ENCODE measurements around the gene THEM4.

The THEM4 gene

GRCh38 chr1:151934048-151934493, 24.8 kb upstream of the THEM4 start:
- peak; percentile 75 for TF ChIP-seq CTCF (IDR thresholded peaks at IDR 0.05; ENCODE audit: low read depth, low read length)
- TF ChIP-seq MYC (IDR thresholded peaks at IDR 0.05; ENCODE audit: low read depth, low read length) = no peak
- peak; percentile 71 for DNase-seq (ENCODE audit: low read depth)
- H3K4me3 ChIP-seq (ENCODE audit: low read depth, low read length) = no peak overlapping the region

- no peak overlapping the region for H3K4me3 ChIP-seq (ENCODE audit: low read depth, low read length)
- no peak for DNase-seq (ENCODE audit: low read depth)
- TF ChIP-seq POLR2A (IDR thresholded peaks at IDR 0.05; ENCODE audit: extremely low read depth, insufficient read length) (no peak), MYC (IDR thresholded peaks at IDR 0.05; ENCODE audit: low read depth, low read length) (no peak), MAX (IDR thresholded peaks at IDR 0.05; ENCODE audit: low read depth, low read length) (no peak), CTCF (IDR thresholded peaks at IDR 0.05; ENCODE audit: low read depth, low read length) (no peak)
Observed at GRCh38 chr1:151924691-151925587, 15.6 kb upstream of the THEM4 start.

GRCh38 chr1:151923422-151923821, 14.1 kb upstream of the THEM4 start:
- TF ChIP-seq POLR2A (IDR thresholded peaks at IDR 0.05; ENCODE audit: extremely low read depth, insufficient read length) = no peak
- TF ChIP-seq MAX (IDR thresholded peaks at IDR 0.05; ENCODE audit: low read depth, low read length) = no peak
- no peak for TF ChIP-seq MYC (IDR thresholded peaks at IDR 0.05; ENCODE audit: low read depth, low read length)
- TF ChIP-seq CTCF (IDR thresholded peaks at IDR 0.05; ENCODE audit: low read depth, low read length) = no peak
- DNase-seq (ENCODE audit: low read depth) = no peak
- no peak overlapping the region for H3K4me3 ChIP-seq (ENCODE audit: low read depth, low read length)

- TF ChIP-seq MAX (IDR thresholded peaks at IDR 0.05; ENCODE audit: low read depth, low read length) (no peak), MYC (IDR thresholded peaks at IDR 0.05; ENCODE audit: low read depth, low read length) (no peak), CTCF (IDR thresholded peaks at IDR 0.05; ENCODE audit: low read depth, low read length) (no peak), POLR2A (IDR thresholded peaks at IDR 0.05; ENCODE audit: extremely low read depth, insufficient read length) (no peak)
- H3K4me3 ChIP-seq (ENCODE audit: low read depth, low read length) = no peak overlapping the region
- no peak for DNase-seq (ENCODE audit: low read depth)
Observed at GRCh38 chr1:151920149-151920548, 10.8 kb upstream of the THEM4 start.

- no peak for TF ChIP-seq POLR2A (IDR thresholded peaks at IDR 0.05; ENCODE audit: extremely low read depth, insufficient read length)
- no peak for TF ChIP-seq MAX (IDR thresholded peaks at IDR 0.05; ENCODE audit: low read depth, low read length)
- TF ChIP-seq MYC (IDR thresholded peaks at IDR 0.05; ENCODE audit: low read depth, low read length) = no peak
- no peak for TF ChIP-seq CTCF (IDR thresholded peaks at IDR 0.05; ENCODE audit: low read depth, low read length)
- DNase-seq (ENCODE audit: low read depth) = no peak
- H3K4me3 ChIP-seq (ENCODE audit: low read depth, low read length) = no peak overlapping the region
Observed at GRCh38 chr1:151918819-151919610, 9.7 kb upstream of the THEM4 start.
